ENCODE data around the gene ALDOA. TPM values are rescaled to one million over a fixed set of nuclear protein-coding genes. Genes with fewer than 3 reads are reported as not detected.

Gene ALDOA
- total and polyA plus RNA-seq, 9 of the 15 experiments (the other 6 are each of a cell fraction or from before 2014, with no cell fraction given): 311 to 2,224 (median 1,293) TPM

GRCh38 chr16:30076276-30076791 lies 10.8 kb downstream of the ALDOA start (continued):
- 0 out of 4 replicates have a peak, but pooled peaks of 1 of the 2 experiments have one; percentile 6 for TF ChIP-seq TEAD1 (CRISPR knock-in tag; IDR thresholded peaks at IDR 0.05)
- TF ChIP-seq ZFP36 (IDR thresholded peaks at IDR 0.05; ENCODE audit: low read depth, low read length, partially characterized antibody): no peak
- no peak for TF ChIP-seq ZEB2 (IDR thresholded peaks at IDR 0.05)
- TF ChIP-seq ZNF143 (CRISPR knock-in tag; IDR thresholded peaks at IDR 0.05): 0 out of 2 replicates have a peak, but pooled peaks have one; percentile 24
- TF ChIP-seq, protein P1, sequence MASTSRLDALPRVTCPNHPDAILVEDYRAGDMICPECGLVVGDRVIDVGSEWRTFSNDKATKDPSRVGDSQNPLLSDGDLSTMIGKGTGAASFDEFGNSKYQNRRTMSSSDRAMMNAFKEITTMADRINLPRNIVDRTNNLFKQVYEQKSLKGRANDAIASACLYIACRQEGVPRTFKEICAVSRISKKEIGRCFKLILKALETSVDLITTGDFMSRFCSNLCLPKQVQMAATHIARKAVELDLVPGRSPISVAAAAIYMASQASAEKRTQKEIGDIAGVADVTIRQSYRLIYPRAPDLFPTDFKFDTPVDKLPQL (IDR thresholded peaks at IDR 0.05; ENCODE audit: extremely low read depth, insufficient read length): no peak
- TF ChIP-seq JUN (IDR thresholded peaks at IDR 0.05; ENCODE audit: borderline replicate concordance, low read depth, low read length): no peak
- 0 out of 2 replicates have a peak, but pooled peaks have one; percentile 0 for TF ChIP-seq JUN (CRISPR knock-in tag; IDR thresholded peaks at IDR 0.05; ENCODE audit: borderline replicate concordance)
- TF ChIP-seq XRCC5 (IDR thresholded peaks at IDR 0.05; ENCODE audit: low read depth, low read length): no peak
- TF ChIP-seq ZBTB7A (IDR thresholded peaks at IDR 0.05; ENCODE audit: borderline replicate concordance, control insufficient read depth, low read depth, low read length): 0 out of 2 replicates have a peak, but pooled peaks have one; percentile 24
- TF ChIP-seq, protein P2, sequence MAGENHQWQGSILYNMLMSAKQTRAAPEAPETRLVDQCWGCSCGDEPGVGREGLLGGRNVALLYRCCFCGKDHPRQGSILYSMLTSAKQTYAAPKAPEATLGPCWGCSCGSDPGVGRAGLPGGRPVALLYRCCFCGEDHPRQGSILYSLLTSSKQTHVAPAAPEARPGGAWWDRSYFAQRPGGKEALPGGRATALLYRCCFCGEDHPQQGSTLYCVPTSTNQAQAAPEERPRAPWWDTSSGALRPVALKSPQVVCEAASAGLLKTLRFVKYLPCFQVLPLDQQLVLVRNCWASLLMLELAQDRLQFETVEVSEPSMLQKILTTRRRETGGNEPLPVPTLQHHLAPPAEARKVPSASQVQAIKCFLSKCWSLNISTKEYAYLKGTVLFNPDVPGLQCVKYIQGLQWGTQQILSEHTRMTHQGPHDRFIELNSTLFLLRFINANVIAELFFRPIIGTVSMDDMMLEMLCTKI (IDR thresholded peaks at IDR 0.05; ENCODE audit: partially characterized antibody): no peak
- TF ChIP-seq, protein P3, sequence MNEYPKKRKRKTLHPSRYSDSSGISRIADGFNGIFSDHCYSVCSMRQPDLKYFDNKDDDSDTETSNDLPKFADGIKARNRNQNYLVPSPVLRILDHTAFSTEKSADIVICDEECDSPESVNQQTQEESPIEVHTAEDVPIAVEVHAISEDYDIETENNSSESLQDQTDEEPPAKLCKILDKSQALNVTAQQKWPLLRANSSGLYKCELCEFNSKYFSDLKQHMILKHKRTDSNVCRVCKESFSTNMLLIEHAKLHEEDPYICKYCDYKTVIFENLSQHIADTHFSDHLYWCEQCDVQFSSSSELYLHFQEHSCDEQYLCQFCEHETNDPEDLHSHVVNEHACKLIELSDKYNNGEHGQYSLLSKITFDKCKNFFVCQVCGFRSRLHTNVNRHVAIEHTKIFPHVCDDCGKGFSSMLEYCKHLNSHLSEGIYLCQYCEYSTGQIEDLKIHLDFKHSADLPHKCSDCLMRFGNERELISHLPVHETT (CRISPR knock-in tag; conservative IDR thresholded peaks at IDR 0.05 in 1 of 2, IDR thresholded peaks at IDR 0.05 in 1 of 2): no peak
- 0 out of 2 replicates have a peak, but pooled peaks have one; percentile 18 for TF ChIP-seq CHD2 (IDR thresholded peaks at IDR 0.05; ENCODE audit: low read depth, low read length)
- peak; percentile 10; the same call in 1 of the 2 replicates for TF ChIP-seq VEZF1 (CRISPR knock-in tag; IDR thresholded peaks at IDR 0.05)
- TF ChIP-seq HDAC1 (IDR thresholded peaks at IDR 0.05): 0 out of 4 replicates have a peak, but pooled peaks of 1 of the 2 experiments have one; percentile 7
- 0 out of 2 replicates have a peak, but pooled peaks have one; percentile 40 for TF ChIP-seq ARID4B (CRISPR knock-in tag; IDR thresholded peaks at IDR 0.05)
- no peak for TF ChIP-seq ZZZ3 (IDR thresholded peaks at IDR 0.05)

Measured in K562 (cell line).